ENCODE measurements around the gene AKAP6. TPM values are rescaled to one million over a fixed set of nuclear protein-coding genes. Genes with fewer than 3 reads are reported as not detected.

Gene AKAP6
- total and polyA plus RNA-seq, 4 donors = 0.42 to 3.2 (median 1.7) TPM

GRCh38 chr14:32524609-32525375 lies 195.7 kb downstream of the AKAP6 start:
- WGBS = 89% methylated on average over 3 of the region's 3 CpGs
- Histone ChIP-seq H3K27ac (ENCODE audit: low read depth in 1 of 2, low read length in 2 of 2) (no peak overlapping the region), H3K4me3 (ENCODE audit: low read depth in 1 of 3, low read length in 3 of 3) (no peak overlapping the region), H3K4me1 (ENCODE audit: control insufficient read depth in 4 of 4, insufficient read depth in 4 of 4, low read length in 3 of 4) (no peaks in the 10 kb centered on the region), H3K36me3 (ENCODE audit: control insufficient read depth in 4 of 4, insufficient read depth in 3 of 4, low read depth in 1 of 4, low read length in 3 of 4) (no peaks in the 10 kb centered on the region), H3K27me3 (ENCODE audit: control insufficient read depth in 4 of 4, insufficient read depth in 4 of 4, low read length in 3 of 4) (no peaks in the 10 kb centered on the region), H3K9me3 (ENCODE audit: control insufficient read depth in 4 of 4, low read length in 3 of 4) (no peaks in the 10 kb centered on the region), H3K9ac (ENCODE audit: low read depth in 1 of 2, low read length in 2 of 2) (no peak overlapping the region)
- no peak for TF ChIP-seq CTCF (IDR thresholded peaks at IDR 0.05; ENCODE audit: low read depth, low read length, missing input control)
- no peak for TF ChIP-seq ZBTB33 (IDR thresholded peaks at IDR 0.05)
- TF ChIP-seq REST (IDR thresholded peaks at IDR 0.05) = no peak
- TF ChIP-seq SP1 (IDR thresholded peaks at IDR 0.05) = no peak
- no peak for TF ChIP-seq EGR1 (IDR thresholded peaks at IDR 0.05; ENCODE audit: low read depth in 2 of 2)
- TF ChIP-seq NR2F2 (IDR thresholded peaks at IDR 0.05) = no peak
- TF ChIP-seq YY1 (IDR thresholded peaks at IDR 0.05) = no peak
- TF ChIP-seq RAD21 (IDR thresholded peaks at IDR 0.05) = no peak
- no peak for TF ChIP-seq FOXA1 (IDR thresholded peaks at IDR 0.05)
- no peak for TF ChIP-seq GABPA (IDR thresholded peaks at IDR 0.05 in 1 of 2, conservative IDR thresholded peaks at IDR 0.05 in 1 of 2)
- no peak for TF ChIP-seq TAF1 (conservative IDR thresholded peaks at IDR 0.05)
- TF ChIP-seq JUND (IDR thresholded peaks at IDR 0.05) = no peak
- no peak for TF ChIP-seq ATF3 (IDR thresholded peaks at IDR 0.05)
- no peak for TF ChIP-seq HNF4G (IDR thresholded peaks at IDR 0.05)
- TF ChIP-seq RXRA (IDR thresholded peaks at IDR 0.05) = no peak
- TF ChIP-seq HNF4A (conservative IDR thresholded peaks at IDR 0.05) = no peak
- no peak for TF ChIP-seq FOXA2 (IDR thresholded peaks at IDR 0.05)
- TF ChIP-seq MAX (IDR thresholded peaks at IDR 0.05) = no peak
- DNase-seq (ENCODE audit: low spot score) = no peak
